ENCODE results near the gene RNASE13. TPM values are rescaled to one million over a fixed set of nuclear protein-coding genes. Genes with fewer than 3 reads are reported as not detected.
A peak's percentile ranks its signal among the peaks of the same experiment; 100 is the strongest.

The RNASE13 gene
- total RNA-seq (2014; rRNA removed; shearing (Covaris generic); ENCODE audit: low replicate concordance) = not detected in 2 replicates

DNA sequence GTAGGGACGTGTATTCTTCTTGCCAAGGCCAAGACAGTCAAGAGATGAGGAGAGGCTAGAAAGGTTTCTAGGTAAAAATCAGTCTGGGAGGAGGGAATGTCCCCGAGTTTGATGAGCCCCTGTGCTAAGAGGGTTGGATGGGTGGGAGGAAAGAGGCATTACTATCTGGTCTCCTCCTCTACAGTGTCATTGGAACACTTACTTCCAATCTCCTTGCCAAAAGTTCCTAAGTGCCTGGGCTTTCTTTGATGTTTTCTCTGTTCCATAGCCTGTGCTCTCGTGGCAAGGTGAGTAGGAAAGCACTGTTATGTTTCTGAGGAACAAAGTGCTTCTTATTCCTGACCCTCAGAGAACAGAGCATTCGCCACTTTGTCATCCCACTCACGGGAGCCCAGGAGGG, at the start of gene RNASE13:
Gene RNASE13, minus strand, starts transcription at position 101 of the 400 bp plus-strand sequence. CDS start 519 bp downstream, outside the sequence.
- no peaks in the 10 kb centered on the region for H3K9me3 ChIP-seq
- DNase-seq = no peak
- no peaks in the 10 kb centered on the region for H3K36me3 ChIP-seq
- H3K27me3 ChIP-seq = no peaks in the 10 kb centered on the region
- H3K4me3 ChIP-seq = no peak within 1 kb of the TSS

- H3K27me3 ChIP-seq = no peaks in the 10 kb centered on the region
These were observed 49.8 kb upstream of the RNASE13 start for GRCh38 chr14:21084396-21084795.

DNA sequence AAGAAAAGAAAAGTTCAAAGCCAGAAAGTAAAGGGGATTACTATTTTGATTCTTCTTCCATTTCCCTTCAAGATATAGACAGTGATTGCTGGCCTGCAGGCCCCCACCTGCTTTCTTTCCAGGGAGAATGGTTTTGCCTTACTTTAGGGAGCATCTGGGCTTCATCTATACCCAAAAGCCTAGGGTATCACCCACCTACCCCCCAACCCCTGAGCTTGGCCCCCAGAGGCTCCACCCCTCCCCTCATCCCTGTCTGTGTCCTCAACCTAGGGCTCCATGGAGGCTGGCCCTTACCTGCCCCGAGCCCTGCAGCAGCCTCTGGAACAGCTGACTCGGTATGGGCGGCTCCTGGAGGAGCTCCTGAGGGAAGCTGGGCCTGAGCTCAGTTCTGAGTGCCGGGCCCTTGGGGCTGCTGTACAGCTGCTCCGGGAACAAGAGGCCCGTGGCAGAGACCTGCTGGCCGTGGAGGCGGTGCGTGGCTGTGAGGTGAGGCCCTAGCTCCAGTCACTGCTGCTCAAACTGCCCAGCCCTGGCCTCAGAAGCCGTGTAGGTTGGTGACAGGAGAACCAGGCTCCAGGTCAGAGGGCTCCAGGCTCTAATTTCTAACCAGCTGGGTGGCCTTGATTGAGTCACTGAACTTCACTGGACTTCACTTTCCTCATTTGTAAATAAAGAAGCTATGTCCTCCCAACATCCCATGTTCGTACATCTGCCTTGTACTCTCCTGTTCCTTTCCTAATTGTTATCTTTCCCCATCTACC, 49.1 kb upstream of the RNASE13 start:
- H3K27me3 ChIP-seq = no peaks in the 10 kb centered on the region
- no peaks in the 10 kb centered on the region for H3K9me3 ChIP-seq
- H3K4me3 ChIP-seq = no peak overlapping the region
- no peak for DNase-seq
- H3K36me3 ChIP-seq = no peaks in the 10 kb centered on the region

More at GRCh38 chr14:21084396-21084795, 49.8 kb upstream of the RNASE13 start:
- H3K36me3 ChIP-seq = no peaks in the 10 kb centered on the region
- no peak for DNase-seq
- no peak overlapping the region for H3K4me3 ChIP-seq
- H3K9me3 ChIP-seq = no peaks in the 10 kb centered on the region

GRCh38 chr14:21081521-21082142, 47.0 kb upstream of the RNASE13 start:
- DNase-seq = no peak
- H3K36me3 ChIP-seq = no peaks in the 10 kb centered on the region; the same call in 1 of the 2 replicates
- no peaks in the 10 kb centered on the region for H3K27me3 ChIP-seq
- H3K4me3 ChIP-seq = no peak overlapping the region
- H3K9me3 ChIP-seq = no peaks in the 10 kb centered on the region

GRCh38 chr14:21078726-21079125, 44.1 kb upstream of the RNASE13 start:
- Histone ChIP-seq H3K9me3 (no peaks in the 10 kb centered on the region), H3K36me3 (no peaks in the 10 kb centered on the region; the same call in none of the 2 replicates), H3K27me3 (no peaks in the 10 kb centered on the region), H3K4me3 (no peak overlapping the region)
- no peak for DNase-seq

- H3K36me3 ChIP-seq = no peaks in the 10 kb centered on the region; the same call in none of the 2 replicates
These were observed 43.7 kb upstream of the RNASE13 start for GRCh38 chr14:21078287-21078686.

DNA sequence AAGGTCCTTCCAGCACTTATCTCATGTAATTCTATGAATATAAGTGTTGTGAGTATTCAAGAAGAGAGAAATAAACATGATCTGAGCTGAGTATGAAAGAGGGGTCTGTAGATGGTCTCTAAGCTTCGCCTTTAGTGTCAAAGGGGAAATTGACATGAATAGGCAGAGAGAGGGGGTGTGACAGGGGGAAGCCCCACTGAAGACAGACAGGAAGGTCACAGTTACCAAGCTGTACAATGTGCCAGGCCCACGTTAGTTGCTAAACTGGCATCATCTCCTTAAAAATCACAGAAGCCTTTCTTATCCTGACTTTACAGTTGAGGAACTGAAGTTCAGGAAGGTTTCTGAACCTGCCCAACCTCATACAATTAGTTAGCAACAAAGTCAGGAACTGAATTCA, 43.1 kb upstream of the RNASE13 start:
- H3K27me3 ChIP-seq = no peaks in the 10 kb centered on the region
- no peak for DNase-seq
- no peaks in the 10 kb centered on the region; the same call in none of the 2 replicates for H3K36me3 ChIP-seq
- no peaks in the 10 kb centered on the region for H3K9me3 ChIP-seq
- no peak overlapping the region for H3K4me3 ChIP-seq

More at GRCh38 chr14:21078287-21078686, 43.7 kb upstream of the RNASE13 start:
- no peak for DNase-seq
- Histone ChIP-seq H3K27me3 (no peaks in the 10 kb centered on the region), H3K4me3 (no peak overlapping the region), H3K9me3 (no peaks in the 10 kb centered on the region)

GRCh38 chr14:21075719-21076437, 41.3 kb upstream of the RNASE13 start:
- Histone ChIP-seq H3K36me3 (no peaks in the 10 kb centered on the region; the same call in none of the 2 replicates), H3K27me3 (no peaks in the 10 kb centered on the region), H3K9me3 (no peaks in the 10 kb centered on the region), H3K4me3 (no peak overlapping the region)
- no peak for DNase-seq

- no peaks in the 10 kb centered on the region for H3K9me3 ChIP-seq
- no peaks in the 10 kb centered on the region for H3K27me3 ChIP-seq
- H3K4me3 ChIP-seq = no peak overlapping the region
- H3K36me3 ChIP-seq = no peaks in the 10 kb centered on the region; the same call in none of the 2 replicates
- DNase-seq = no peak
These were observed 40.0 kb upstream of the RNASE13 start for GRCh38 chr14:21074398-21075272.

GRCh38 chr14:21073921-21074320, 39.3 kb upstream of the RNASE13 start:
- no peaks in the 10 kb centered on the region; the same call in none of the 2 replicates for H3K36me3 ChIP-seq
- DNase-seq = no peak
- H3K4me3 ChIP-seq = no peak overlapping the region
- no peaks in the 10 kb centered on the region for H3K27me3 ChIP-seq
- no peaks in the 10 kb centered on the region for H3K9me3 ChIP-seq

- Histone ChIP-seq H3K36me3 (no peaks in the 10 kb centered on the region; the same call in none of the 2 replicates), H3K9me3 (no peaks in the 10 kb centered on the region), H3K4me3 (no peak overlapping the region), H3K27me3 (no peaks in the 10 kb centered on the region)
- no peak for DNase-seq
These were observed 38.3 kb upstream of the RNASE13 start for GRCh38 chr14:21072781-21073339.

- H3K4me3 ChIP-seq = peak overlapping the region; percentile 60
- H3K36me3 ChIP-seq = no peaks in the 10 kb centered on the region; the same call in none of the 2 replicates
- peak; percentile 14 for DNase-seq
- H3K9me3 ChIP-seq = no peaks in the 10 kb centered on the region
- no peaks in the 10 kb centered on the region for H3K27me3 ChIP-seq
These were observed 37.4 kb upstream of the RNASE13 start for GRCh38 chr14:21072031-21072473.

DNA sequence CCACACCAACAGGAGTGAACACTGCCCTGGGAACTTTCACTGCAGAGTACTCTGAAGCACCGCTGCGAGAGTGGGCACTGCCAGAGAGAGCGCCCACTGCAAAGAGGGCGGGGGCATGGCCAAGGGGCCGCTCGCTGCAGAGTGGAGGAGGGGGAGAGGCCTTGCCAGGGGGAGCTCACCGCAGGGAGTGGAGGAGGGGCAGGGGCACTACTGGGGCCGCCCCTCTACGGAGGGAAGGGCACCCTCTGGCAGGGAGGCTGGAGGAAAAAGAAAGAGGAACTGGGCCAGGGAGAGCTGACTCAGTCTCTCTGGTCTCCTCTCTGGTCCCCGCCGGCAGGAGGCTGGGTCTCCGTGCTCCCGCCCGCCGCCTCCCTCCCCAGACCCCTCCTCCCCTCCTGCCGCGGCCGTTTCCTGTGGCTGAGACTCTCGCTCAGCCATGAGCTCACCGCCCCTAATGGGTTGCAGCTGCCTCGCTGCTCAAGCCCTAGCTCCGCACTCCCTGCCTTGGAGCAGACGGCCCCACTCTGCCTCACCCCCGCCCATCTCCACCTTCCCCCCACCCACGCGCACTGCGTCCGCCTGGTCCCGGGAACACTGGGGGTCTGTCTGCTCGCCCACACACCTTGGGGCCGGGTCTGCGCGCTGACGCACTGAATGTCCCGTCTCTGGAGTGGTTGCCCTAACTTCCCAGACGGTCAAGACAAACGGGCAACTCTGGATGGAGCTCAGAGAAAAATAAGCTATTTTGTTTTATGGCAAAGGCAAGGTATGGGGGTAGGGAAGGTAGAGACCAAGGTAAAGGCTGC, 36.8 kb upstream of the RNASE13 start:
- Histone ChIP-seq H3K27me3 (no peaks in the 10 kb centered on the region), H3K36me3 (no peaks in the 10 kb centered on the region; the same call in 1 of the 2 replicates), H3K4me3 (peak overlapping the region; percentile 60), H3K9me3 (no peaks in the 10 kb centered on the region)
- DNase-seq = peak; percentile 90

GRCh38 chr14:21070610-21071224, 36.1 kb upstream of the RNASE13 start:
- DNase-seq = peak; percentile 50
- Histone ChIP-seq H3K9me3 (no peaks in the 10 kb centered on the region), H3K4me3 (peak overlapping the region; percentile 60), H3K27me3 (no peaks in the 10 kb centered on the region), H3K36me3 (no peaks in the 10 kb centered on the region)

Measured in MG63 (cell line).